Heart right ventricle (tissue), 16 donors: ENCODE data around the gene MYO1F. TPM values are rescaled to one million over a fixed set of nuclear protein-coding genes. Genes with fewer than 3 reads are reported as not detected.
A peak's percentile ranks its signal among the peaks of the same experiment; 100 is the strongest.

Source experiments
- ATAC-seq, 8 donors: fragments of 200-7000 bp; cut with Tn5 transposase; one replicate each; pipeline ENCODE4 v1.9.1; 2020; ENCODE audit warnings: mild to moderate bottlenecking in 8 of 8, moderate library complexity in 8 of 8, moderate number of reproducible peaks in 1 of 8
- DNase-seq, 2 donors: peaks; one replicate each; pipeline ENCODE4 v3.0.0-alpha.2; 2020
- H3K27ac ChIP-seq, 10 donors: fragments of 200-600 bp; sonication (generic) in 2 of 10; one replicate each; pipeline versions ENCODE4 v1.5.0 to v1.8.0; 2020 to 2022; ENCODE audit warnings: mild to moderate bottlenecking in 3 of 10
- H3K27me3 ChIP-seq, 7 donors: fragments of 200-600 bp; one replicate each; pipeline ENCODE4 v1.8.0; 2021 to 2022; ENCODE audit warnings: mild to moderate bottlenecking in 2 of 7
- H3K36me3 ChIP-seq, 9 donors: fragments of 200-600 bp; sonication (generic) in 1 of 9; one replicate each; pipeline versions ENCODE4 v1.5.0 to v1.8.0; 2020 to 2022; ENCODE audit warnings: mild to moderate bottlenecking in 2 of 9
- H3K4me1 ChIP-seq, 9 donors: fragments of 200-600 bp; sonication (generic) in 1 of 9; one replicate each; pipeline versions ENCODE4 v1.5.0 to v1.8.0; 2020 to 2022; ENCODE audit warnings: mild to moderate bottlenecking in 4 of 9
- H3K4me3 ChIP-seq, 10 donors: fragments of 200-600 bp; sonication (generic) in 2 of 10; one replicate each; pipeline versions ENCODE4 v1.5.0 to v1.8.0; 2020 to 2022; ENCODE audit warnings: mild to moderate bottlenecking in 7 of 10, moderate library complexity in 2 of 10
- H3K9me3 ChIP-seq, 11 donors: fragments of 200-600 bp in 10 of 11; sonication (generic) in 2 of 11; one replicate each; pipeline versions ENCODE4 v1.5.0 to v1.8.0; 2013 to 2022; ENCODE audit warnings: mild to moderate bottlenecking in 2 of 11, control low read depth in 1 of 11, moderate library complexity in 1 of 11
- CTCF ChIP-seq, 9 donors: fragments of 200-600 bp; sonication (generic) in 2 of 9; IDR thresholded peaks; one replicate each; pipeline versions ENCODE4 v1.5.0 to v1.8.0; 2021 to 2022; ENCODE audit warnings: antibody characterized with exemption in 9 of 9, mild to moderate bottlenecking in 5 of 9, moderate library complexity in 1 of 9
- WGBS, 2 donors: extraction: QIAGEN DNeasy Blood & Tissue Kit; methylation state at CpG; one replicate each; pipeline ENCODE4 v1.1.7; 2013; ENCODE audit warnings: inconsistent platforms in 1 of 2; 5-methylcytosine and 5-hydroxymethylcytosine counted together
- intact Hi-C, 10 donors: fragments of 100-400 bp; cut with DNase I; formaldehyde crosslinking; loops; one replicate each; pipeline versions ENCODE4 v1.11.1 to v1.14.2; 2022
- polyA plus RNA-seq, 2 donors: library from polyadenylated mRNA; stranded (reverse); fragments of 200-250 nt; gene quantifications; one replicate each; pipeline ENCODE4 v1.2.3, GENCODE V29; 2013
- total RNA-seq, 10 donors: library from RNA; stranded (reverse); fragmentation: NEBNext Ultra II Directional in 3 of 10; extraction: Animal tissue kit (Norgen Biotek cat#: 25700) in 3 of 10; gene quantifications; one replicate each; pipeline versions ENCODE4 v1.2.1 to v1.2.4, GENCODE V29; 2021 to 2023
- donor health status: Arrhythmogenic right ventricular cardiomyopathy.
- donor health status: ischemic (EF 13 %, LVEDD 7.1; RV severe dilation, severe dysfunction).
- donor health status: healthy with polysubstance abuse.
- donor health status: DM: no; HTN: yes; CAD: no.
- donor health status: DM: no; HTN: no; CAD: no.
- donor health status: ischemic (EF 25% LVEDD 6.9; RV normal size, moderate dysfunction).
- donor health status: ischemic (EF 25% LVEDD 5.7; RV mildly dilated, moderate dysfunction).
- donor health status: healthy.
- donor health status: DM: yes; HTN: yes; CAD: no.
- donor health status: Ischemic cardiomyopathy.
- donor health status: ischemic (EF 35%, LVEDD 5.7; RV mildly dilated, moderate dysfunction).
- donor health status: nonischemic (EF 11% LVEDD 7.7; RV severe dilation, severe dysfunction).
- donor health status: DM: yes; HTN: yes; CAD: no.
- donor health status: PGD.
- donor health status: ischemic (EF 29% LVEDD 5.4; RV normal size, mild dysfunction).
- donor health status: nonischemic (EF 23%, LVEDD 6.1; RV moderate dilation, normal function).

Gene MYO1F
- total and polyA plus RNA-seq, 12 donors: 2.0 to 25.7 (median 6.5) TPM

GRCh38 chr19:8478598-8478997 lies 98.6 kb downstream of the MYO1F start:
- intact Hi-C loops: no loop called here
- no peak overlapping the region for H3K4me3 ChIP-seq
- H3K27me3 ChIP-seq: no peaks in the 10 kb centered on the region
- H3K36me3 ChIP-seq: peaks cover 0 to 97% (median 28%) of the 10 kb centered on the region in 9 donors
- no peaks in the 10 kb centered on the region for H3K9me3 ChIP-seq
- 38 to 49% methylated on average over 3 of the region's 3 CpGs for WGBS, 2 donors
- no peak for TF ChIP-seq CTCF (IDR thresholded peaks at IDR 0.05)
- H3K4me1 ChIP-seq: peaks cover 14 to 70% (median 38%) of the 10 kb centered on the region in 9 donors
- H3K27ac ChIP-seq: peak overlapping the region in 4 of 10 donors; percentile 4 to 43 (median 14)
- ATAC-seq (no peak), DNase-seq (no peak)

GRCh38 chr19:8477889-8478288 lies 99.4 kb downstream of the MYO1F start:
- H3K27me3 ChIP-seq: no peaks in the 10 kb centered on the region
- intact Hi-C loops: no loop called here
- WGBS, 2 donors: 82 to 83% methylated on average over 4 of the region's 4 CpGs
- H3K4me3 ChIP-seq: no peak overlapping the region
- H3K36me3 ChIP-seq: peaks cover 0 to 97% (median 23%) of the 10 kb centered on the region in 9 donors
- DNase-seq: no peak
- peaks cover 14 to 64% (median 43%) of the 10 kb centered on the region in 9 donors for H3K4me1 ChIP-seq
- no peak for ATAC-seq
- H3K27ac ChIP-seq: no peak overlapping the region
- no peak for TF ChIP-seq CTCF (IDR thresholded peaks at IDR 0.05)
- no peaks in the 10 kb centered on the region for H3K9me3 ChIP-seq

- TF ChIP-seq CTCF (IDR thresholded peaks at IDR 0.05): peak in 3 of 9 donors; percentile 17 to 26 (median 20)
These were observed 100.7 kb downstream of the MYO1F start for GRCh38 chr19:8476524-8476923.

GRCh38 chr19:8475005-8475404 lies 102.2 kb downstream of the MYO1F start:
- WGBS, 2 donors: 86 to 94% methylated on average over 1 of the region's 1 CpG
- no peak for TF ChIP-seq CTCF (IDR thresholded peaks at IDR 0.05)
- peaks cover 0 to 100% (median 40%) of the 10 kb centered on the region in 9 donors for H3K36me3 ChIP-seq
- no peaks in the 10 kb centered on the region for H3K9me3 ChIP-seq
- H3K4me3 ChIP-seq: no peak overlapping the region
- H3K27me3 ChIP-seq: no peaks in the 10 kb centered on the region
- intact Hi-C loops: no loop called here
- no peak for ATAC-seq
- no peak for DNase-seq
- peak overlapping the region in 2 of 10 donors; percentile 1 to 30 for H3K27ac ChIP-seq
- peaks cover 6 to 54% (median 36%) of the 10 kb centered on the region in 9 donors for H3K4me1 ChIP-seq

More at GRCh38 chr19:8476524-8476923, 100.7 kb downstream of the MYO1F start:
- peak in 1 of 2 donors; percentile 27 for DNase-seq
- no peaks in the 10 kb centered on the region for H3K9me3 ChIP-seq
- H3K4me1 ChIP-seq: peaks cover 13 to 65% (median 44%) of the 10 kb centered on the region in 9 donors
- intact Hi-C loops: no loop called here
- peak overlapping the region in 2 of 10 donors; percentile 0 to 19 for H3K27ac ChIP-seq
- no peak overlapping the region for H3K4me3 ChIP-seq
- ATAC-seq: peak in 6 of 8 donors; percentile 35 to 74 (median 52)
- H3K27me3 ChIP-seq: no peaks in the 10 kb centered on the region
- 51 to 74% methylated on average over 8 of the region's 8 CpGs for WGBS, 2 donors
- peaks cover 0 to 99% (median 32%) of the 10 kb centered on the region in 9 donors for H3K36me3 ChIP-seq
